Kidney (tissue), 14 donors: Measurements from ENCODE around the gene P3H1. TPM values are rescaled to one million over a fixed set of nuclear protein-coding genes. Genes with fewer than 3 reads are reported as not detected.
"Not testable (repeated sequence)": the region's sequence is repeated elsewhere in the genome, so short reads cannot be mapped to it uniquely, and the experiment has no call there.

Experiments used
- DNase-seq, 5 donors: peaks; one replicate each; pipeline ENCODE4 v3.0.0-alpha.2; 2013 to 2020
- FAIRE-seq: peaks from 2 replicates; lab custom pipeline; 2012; peaks lifted over from hg19 to GRCh38; lab: Jason Lieb, UNC
- H3K27ac ChIP-seq, 2 donors: one replicate each; pipeline ENCODE4 v1.7.0; 2013; ENCODE audit warnings: low read depth in 2 of 2, low read length in 2 of 2, inconsistent platforms in 1 of 2
- H3K27me3 ChIP-seq: one replicate; pipeline ENCODE4 v1.7.1; 2013; ENCODE audit warnings: low read length, inconsistent platforms; ENCODE audit not compliant: control insufficient read depth, insufficient read depth
- H3K36me3 ChIP-seq, 3 donors: one replicate each; pipeline versions ENCODE4 v1.7.0 to v1.7.1; 2013; ENCODE audit warnings: low read length in 3 of 3, control low read depth in 1 of 3, inconsistent platforms in 1 of 3; ENCODE audit not compliant: insufficient read depth in 3 of 3, control insufficient read depth in 2 of 3
- H3K4me1 ChIP-seq, 3 donors: one replicate each; pipeline versions ENCODE4 v1.7.0 to v1.7.1; 2013; ENCODE audit warnings: low read length in 3 of 3, inconsistent platforms in 1 of 3, low read depth in 1 of 3; ENCODE audit not compliant: control insufficient read depth in 2 of 3, insufficient read depth in 2 of 3
- H3K4me3 ChIP-seq, 3 donors: one replicate each; pipeline versions ENCODE4 v1.7.0 to v1.8.1; 2013; ENCODE audit warnings: low read length in 3 of 3, control low read depth in 1 of 3, inconsistent platforms in 1 of 3
- H3K9ac ChIP-seq, 3 donors: one replicate each; pipeline versions ENCODE4 v1.7.0 to v1.7.1; 2013; ENCODE audit warnings: low read length in 3 of 3, control low read depth in 1 of 3, inconsistent platforms in 1 of 3
- H3K9me3 ChIP-seq, 3 donors: one replicate each; pipeline versions ENCODE4 v1.7.0 to v1.7.1; 2013; ENCODE audit warnings: low read length in 3 of 3, control low read depth in 1 of 3, inconsistent platforms in 1 of 3; ENCODE audit not compliant: control insufficient read depth in 2 of 3, insufficient read depth in 1 of 3
- intact Hi-C: fragments of 100-400 bp; cut with DNase I; formaldehyde crosslinking; loops from one replicate; pipeline ENCODE4 v1.11.1; 2022
- polyA plus RNA-seq: library from polyadenylated mRNA; stranded (reverse); fragments of 350-450 nt; fragmentation: Illumina TruSeq; extraction: RNeasy Lipid Tissue Mini Kit (QIAGEN cat#74804); gene quantifications from one replicate; pipeline ENCODE4 v1.2.3, GENCODE V29; 2014; ENCODE audit warnings: low read depth, low replicate concordance; ENCODE audit not compliant: insufficient read depth
- total RNA-seq: library from RNA; stranded (reverse); fragmentation: NEBNext Ultra II Directional; extraction: Animal tissue kit (Norgen Biotek cat#: 25700); gene quantifications from one replicate; pipeline ENCODE4 v1.2.1, GENCODE V29; 2021
- TF ChIP-seq, protein P1 (sequence below): IDR thresholded peaks from 3 replicates; pipeline ENCODE4 v1.5.1; 2012; ENCODE audit warnings: mild to moderate bottlenecking, moderate library complexity, borderline replicate concordance; ENCODE audit not compliant: insufficient read depth; ENCODE audit errors: extremely low read depth
- donor health status: control.
- donor health status: control.
- donor health status: control.
- donor health status: control.
- donor health status: control.
- donor health status: DM: yes; HTN: yes; CAD: no.
- donor health status: Normal renal cell carcinoma (clear cell type).

The P3H1 gene
- total and polyA plus RNA-seq, 2 donors from 2014 or later = 19.0 to 29.7 TPM

DNA sequence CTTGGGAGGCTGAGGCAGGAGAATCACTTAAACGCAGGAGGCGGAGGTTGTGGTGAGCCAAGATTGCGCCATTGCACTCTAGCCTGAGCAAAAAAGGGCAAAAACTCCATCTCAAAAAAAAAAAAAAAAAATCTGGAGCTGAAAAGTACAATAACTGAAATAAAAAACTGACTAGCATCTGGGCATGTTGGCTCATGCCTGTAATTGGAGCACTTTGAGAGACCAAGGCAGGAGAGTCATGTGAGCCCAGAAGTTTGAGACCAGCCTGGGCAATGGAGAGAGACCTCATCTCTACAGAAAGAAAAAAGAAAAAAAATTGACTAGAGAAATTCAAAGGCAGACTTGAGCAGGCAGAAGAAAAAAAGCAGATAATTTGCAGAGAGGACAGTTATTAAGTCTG lies 44.9 kb downstream of the P3H1 start:
- intact Hi-C loops = no loop called here
- FAIRE-seq = no peak

DNA sequence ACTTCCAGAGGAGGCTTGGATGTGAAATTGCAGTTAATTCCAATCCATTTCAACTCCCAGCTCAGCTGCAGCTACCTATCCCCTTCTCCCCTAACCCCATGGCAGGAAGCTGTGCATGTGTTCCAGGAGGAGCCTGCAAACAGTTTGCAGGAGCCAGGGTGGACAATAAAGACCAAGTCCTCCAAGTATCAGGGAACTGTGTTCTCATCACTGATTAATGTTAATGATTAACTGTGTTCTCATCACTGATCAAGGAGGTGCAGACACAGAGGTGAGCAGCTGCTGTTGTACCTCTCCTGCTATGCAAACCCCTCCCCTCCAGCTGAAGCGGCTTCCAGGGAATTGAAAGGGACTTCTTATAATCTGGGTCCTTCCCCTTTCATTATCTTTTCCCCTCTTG lies 46.0 kb downstream of the P3H1 start:
- DNase-seq (peak in 2 of 5 donors; percentile 61 to 68), FAIRE-seq (no peak)
- no peaks in the 10 kb centered on the region for H3K36me3 ChIP-seq
- TF ChIP-seq, protein P1, sequence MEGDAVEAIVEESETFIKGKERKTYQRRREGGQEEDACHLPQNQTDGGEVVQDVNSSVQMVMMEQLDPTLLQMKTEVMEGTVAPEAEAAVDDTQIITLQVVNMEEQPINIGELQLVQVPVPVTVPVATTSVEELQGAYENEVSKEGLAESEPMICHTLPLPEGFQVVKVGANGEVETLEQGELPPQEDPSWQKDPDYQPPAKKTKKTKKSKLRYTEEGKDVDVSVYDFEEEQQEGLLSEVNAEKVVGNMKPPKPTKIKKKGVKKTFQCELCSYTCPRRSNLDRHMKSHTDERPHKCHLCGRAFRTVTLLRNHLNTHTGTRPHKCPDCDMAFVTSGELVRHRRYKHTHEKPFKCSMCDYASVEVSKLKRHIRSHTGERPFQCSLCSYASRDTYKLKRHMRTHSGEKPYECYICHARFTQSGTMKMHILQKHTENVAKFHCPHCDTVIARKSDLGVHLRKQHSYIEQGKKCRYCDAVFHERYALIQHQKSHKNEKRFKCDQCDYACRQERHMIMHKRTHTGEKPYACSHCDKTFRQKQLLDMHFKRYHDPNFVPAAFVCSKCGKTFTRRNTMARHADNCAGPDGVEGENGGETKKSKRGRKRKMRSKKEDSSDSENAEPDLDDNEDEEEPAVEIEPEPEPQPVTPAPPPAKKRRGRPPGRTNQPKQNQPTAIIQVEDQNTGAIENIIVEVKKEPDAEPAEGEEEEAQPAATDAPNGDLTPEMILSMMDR = no peak
- no peak overlapping the region for H3K27ac ChIP-seq
- H3K9me3 ChIP-seq = no peaks in the 10 kb centered on the region
- no peaks in the 10 kb centered on the region for H3K4me1 ChIP-seq
- H3K9ac ChIP-seq = no peak overlapping the region
- intact Hi-C loops = no loop called here
- no peak overlapping the region for H3K4me3 ChIP-seq
- H3K27me3 ChIP-seq = no peaks in the 10 kb centered on the region

More for the DNA sequence above, 44.9 kb downstream of the P3H1 start:
- Histone ChIP-seq H3K27me3 (no peaks in the 10 kb centered on the region), H3K36me3 (no peaks in the 10 kb centered on the region), H3K4me1 (no peaks in the 10 kb centered on the region), H3K4me3 (no peak overlapping the region), H3K9ac (no peak overlapping the region), H3K27ac (no peak overlapping the region), H3K9me3 (no peaks in the 10 kb centered on the region)
- DNase-seq = no peak
- TF ChIP-seq, protein P1 = no peak

DNA sequence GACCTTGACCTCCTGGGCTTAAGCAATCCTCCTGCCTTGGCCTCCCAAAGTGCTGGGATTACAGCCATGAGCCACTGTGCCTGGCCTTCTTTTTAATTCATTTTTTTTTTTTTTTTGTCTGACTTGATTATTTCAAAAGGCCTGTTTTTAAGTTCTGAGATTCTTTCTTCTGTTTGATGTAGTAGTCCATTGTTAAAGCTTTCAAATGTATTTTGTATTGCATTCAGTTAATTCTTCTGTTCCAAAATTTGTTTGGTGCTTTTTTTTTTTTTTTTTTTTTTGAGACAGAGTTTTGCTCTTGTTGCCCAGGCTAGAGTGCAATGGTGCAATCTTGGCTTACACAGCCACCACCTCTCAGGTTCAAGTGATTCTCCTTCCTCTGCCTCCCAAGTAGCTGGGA lies 52.4 kb downstream of the P3H1 start:
- FAIRE-seq, intact Hi-C loops, H3K9me3 ChIP-seq, H3K4me1 ChIP-seq, H3K9ac ChIP-seq, H3K27me3 ChIP-seq, H3K27ac ChIP-seq, DNase-seq, H3K4me3 ChIP-seq, H3K36me3 ChIP-seq: not testable (repeated sequence)

DNA sequence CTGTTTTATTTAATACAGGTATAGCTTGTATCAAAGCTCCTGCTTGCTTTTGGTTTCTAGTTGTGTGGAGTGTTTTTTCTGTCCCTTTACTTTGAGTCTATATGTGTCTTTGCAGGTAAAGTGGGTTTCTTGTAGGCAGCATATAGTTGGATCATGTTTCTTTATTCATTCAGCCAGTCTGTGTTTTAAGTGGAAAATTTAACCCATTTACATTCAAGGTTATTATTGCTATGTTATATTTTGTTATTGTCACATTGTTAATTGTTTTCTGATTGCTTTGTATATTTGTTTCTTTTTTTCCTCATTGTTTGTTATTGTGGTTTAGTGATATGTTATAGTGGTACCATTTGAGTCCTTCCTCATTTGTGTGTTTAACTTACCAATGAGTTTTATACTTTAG lies 53.5 kb downstream of the P3H1 start:
- Histone ChIP-seq H3K4me1 (no peaks in the 10 kb centered on the region), H3K4me3 (no peak overlapping the region), H3K9me3 (peaks cover 0 to 2% (median 0%) of the 10 kb centered on the region in 3 donors), H3K36me3 (peaks cover 0 to 2% (median 2%) of the 10 kb centered on the region in 3 donors), H3K9ac (no peak overlapping the region), H3K27me3 (no peaks in the 10 kb centered on the region), H3K27ac (no peak overlapping the region)
- FAIRE-seq (no peak), DNase-seq (no peak)
- intact Hi-C loops = no loop called here
- TF ChIP-seq, protein P1 = no peak

DNA sequence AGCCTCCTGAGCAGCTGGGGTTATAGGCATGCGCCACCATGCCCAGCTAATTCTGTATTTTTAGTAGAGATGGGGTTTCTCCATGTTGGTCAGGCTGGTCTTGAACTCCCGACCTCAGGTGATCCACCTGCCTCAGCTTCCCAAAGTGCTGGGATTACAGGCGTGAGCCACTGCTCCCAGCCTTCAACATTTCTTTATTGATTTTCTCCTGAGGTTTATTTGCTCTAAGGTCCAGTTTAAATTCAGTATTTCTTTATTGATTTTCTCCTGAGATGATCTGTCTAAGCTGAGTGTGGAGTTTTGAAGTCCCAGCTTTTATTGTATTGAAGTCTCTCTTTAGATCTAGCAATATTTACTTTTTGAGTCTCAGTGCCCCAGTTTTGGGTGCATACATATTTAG lies 54.0 kb downstream of the P3H1 start:
- H3K9ac ChIP-seq, H3K9me3 ChIP-seq, intact Hi-C loops, DNase-seq, FAIRE-seq, H3K36me3 ChIP-seq, H3K27ac ChIP-seq, H3K4me1 ChIP-seq, H3K4me3 ChIP-seq, H3K27me3 ChIP-seq: not testable (repeated sequence)
